Measurements from ENCODE around the gene CRYBG1. TPM values are rescaled to one million over a fixed set of nuclear protein-coding genes. Genes with fewer than 3 reads are reported as not detected.

The CRYBG1 gene
- total RNA-seq, 1 donor from 2014 or later, result 5.8 TPM

DNA sequence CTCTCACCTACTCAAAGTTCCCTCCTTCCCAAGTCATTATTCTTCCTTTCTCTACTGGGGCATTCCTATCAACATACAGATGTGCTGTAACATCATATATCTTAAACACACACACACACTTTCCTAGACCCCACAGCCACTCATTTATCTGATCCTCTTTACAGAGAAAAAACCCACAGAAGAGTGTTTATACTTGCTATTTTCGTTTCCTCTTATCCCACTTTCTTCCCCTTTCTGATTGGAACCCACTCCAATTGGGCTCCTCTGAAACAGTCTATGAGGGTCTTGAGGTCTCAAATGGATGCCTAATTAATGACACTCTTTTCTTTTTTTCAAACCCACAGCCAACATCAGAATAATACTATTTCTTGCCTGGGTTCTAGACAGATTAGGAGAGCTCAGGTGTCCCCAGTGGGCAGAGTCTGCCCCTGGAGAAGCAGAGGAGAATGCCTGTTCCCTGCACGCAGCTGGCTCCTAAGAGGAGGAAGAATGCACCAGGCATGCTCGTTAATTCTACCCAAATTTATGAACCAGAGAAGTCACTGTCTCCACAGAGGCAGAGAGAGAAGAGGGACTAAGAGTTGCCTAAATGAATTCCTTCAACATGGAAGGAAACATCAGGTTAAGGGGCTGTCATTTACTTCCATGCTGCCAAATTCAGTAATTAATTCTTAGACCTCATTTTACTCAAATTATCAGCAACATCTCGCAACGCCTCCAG, 65.9 kb downstream of the CRYBG1 start:
- no peak overlapping the region for H3K27ac Mint-ChIP-seq
- H3K4me1 Mint-ChIP-seq (ENCODE audit: unreplicated experiment), result no peaks in the 10 kb centered on the region
- TF ChIP-seq, protein P1, sequence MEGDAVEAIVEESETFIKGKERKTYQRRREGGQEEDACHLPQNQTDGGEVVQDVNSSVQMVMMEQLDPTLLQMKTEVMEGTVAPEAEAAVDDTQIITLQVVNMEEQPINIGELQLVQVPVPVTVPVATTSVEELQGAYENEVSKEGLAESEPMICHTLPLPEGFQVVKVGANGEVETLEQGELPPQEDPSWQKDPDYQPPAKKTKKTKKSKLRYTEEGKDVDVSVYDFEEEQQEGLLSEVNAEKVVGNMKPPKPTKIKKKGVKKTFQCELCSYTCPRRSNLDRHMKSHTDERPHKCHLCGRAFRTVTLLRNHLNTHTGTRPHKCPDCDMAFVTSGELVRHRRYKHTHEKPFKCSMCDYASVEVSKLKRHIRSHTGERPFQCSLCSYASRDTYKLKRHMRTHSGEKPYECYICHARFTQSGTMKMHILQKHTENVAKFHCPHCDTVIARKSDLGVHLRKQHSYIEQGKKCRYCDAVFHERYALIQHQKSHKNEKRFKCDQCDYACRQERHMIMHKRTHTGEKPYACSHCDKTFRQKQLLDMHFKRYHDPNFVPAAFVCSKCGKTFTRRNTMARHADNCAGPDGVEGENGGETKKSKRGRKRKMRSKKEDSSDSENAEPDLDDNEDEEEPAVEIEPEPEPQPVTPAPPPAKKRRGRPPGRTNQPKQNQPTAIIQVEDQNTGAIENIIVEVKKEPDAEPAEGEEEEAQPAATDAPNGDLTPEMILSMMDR (conservative IDR thresholded peaks at IDR 0.05), result no peak
- no peak for DNase-seq (ENCODE audit: extremely low spot score, unreplicated experiment)
- H3K9me3 Mint-ChIP-seq, result no peaks in the 10 kb centered on the region
- H3K36me3 Mint-ChIP-seq, result no peaks in the 10 kb centered on the region
- H3K27me3 Mint-ChIP-seq, result no peaks in the 10 kb centered on the region
- H3K4me3 Mint-ChIP-seq, result no peak overlapping the region

DNA sequence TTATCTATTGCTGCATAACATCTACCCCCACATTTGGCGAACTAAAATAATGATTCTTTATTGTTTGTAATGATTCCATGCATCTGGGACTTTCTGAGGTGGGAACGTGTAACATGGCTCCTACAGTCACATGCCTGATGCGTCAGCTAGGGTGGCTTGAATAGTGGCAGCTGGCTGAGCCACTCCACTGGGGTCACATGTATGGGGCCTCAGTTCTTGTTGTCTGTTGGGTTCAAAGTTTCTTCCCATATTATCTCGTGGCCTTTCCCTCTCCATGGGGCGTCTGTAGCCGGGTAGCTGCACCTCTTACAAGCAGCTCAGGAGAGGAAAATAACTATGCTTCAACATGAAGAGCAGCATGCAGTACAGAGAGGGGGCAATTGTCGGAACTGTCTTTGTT, 69.9 kb downstream of the CRYBG1 start:
- no peaks in the 10 kb centered on the region for H3K9me3 Mint-ChIP-seq

DNA sequence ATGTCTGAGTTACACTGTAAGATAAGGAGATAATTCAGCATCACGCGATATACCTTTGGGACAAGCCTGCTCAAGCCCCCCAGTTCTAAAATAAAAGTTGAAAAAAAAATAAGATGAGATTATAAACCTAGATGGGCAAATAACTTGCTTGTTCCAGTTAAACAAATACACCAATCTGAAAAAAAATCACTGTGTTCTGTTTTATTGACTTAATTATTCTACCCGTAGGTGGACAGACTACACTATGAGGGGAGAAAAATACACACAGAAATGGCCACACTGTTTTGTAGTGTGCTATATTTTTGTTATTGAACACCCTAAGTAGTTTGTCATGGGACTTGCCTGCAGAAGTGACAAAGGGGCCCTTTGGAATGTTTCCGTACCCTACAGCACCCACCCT, 70.9 kb downstream of the CRYBG1 start:
- Mint-ChIP-seq H3K36me3 (no peaks in the 10 kb centered on the region), H3K27ac (no peak overlapping the region)

More for the DNA sequence above, 69.9 kb downstream of the CRYBG1 start:
- Mint-ChIP-seq H3K27ac (no peak overlapping the region), H3K36me3 (no peaks in the 10 kb centered on the region), H3K27me3 (no peaks in the 10 kb centered on the region), H3K4me1 (ENCODE audit: unreplicated experiment) (no peaks in the 10 kb centered on the region), H3K4me3 (no peak overlapping the region)
- DNase-seq (ENCODE audit: extremely low spot score, unreplicated experiment), result no peak
- TF ChIP-seq, protein P1 (conservative IDR thresholded peaks at IDR 0.05), result no peak

DNA sequence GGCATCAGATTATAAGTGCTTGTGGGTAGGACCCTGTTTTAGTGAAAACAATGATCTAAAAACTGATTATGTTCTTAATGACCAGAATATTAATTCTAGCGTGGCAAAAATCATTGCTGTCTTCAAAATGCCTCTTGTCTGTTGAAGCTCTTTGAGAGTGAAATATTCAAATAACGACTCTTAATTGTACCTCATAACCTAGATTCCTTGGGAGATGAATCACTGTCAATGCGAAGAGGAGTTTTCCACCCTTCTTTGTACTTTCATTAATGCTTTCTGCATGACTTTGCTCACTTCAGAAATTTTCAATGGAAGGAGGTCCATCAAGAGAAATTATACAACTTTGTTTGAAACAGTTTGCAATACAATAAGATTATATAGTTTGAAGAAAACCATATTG, 71.5 kb downstream of the CRYBG1 start:
- TF ChIP-seq, protein P1 (conservative IDR thresholded peaks at IDR 0.05), result no peak
- no peaks in the 10 kb centered on the region for H3K27me3 Mint-ChIP-seq
- DNase-seq (ENCODE audit: extremely low spot score, unreplicated experiment), result no peak
- no peak overlapping the region for H3K27ac Mint-ChIP-seq
- no peaks in the 10 kb centered on the region for H3K9me3 Mint-ChIP-seq
- H3K4me1 Mint-ChIP-seq (ENCODE audit: unreplicated experiment), result no peaks in the 10 kb centered on the region
- no peaks in the 10 kb centered on the region for H3K36me3 Mint-ChIP-seq
- H3K4me3 Mint-ChIP-seq, result no peak overlapping the region

More for the DNA sequence above, 70.9 kb downstream of the CRYBG1 start:
- no peak overlapping the region for H3K4me3 Mint-ChIP-seq
- no peaks in the 10 kb centered on the region for H3K4me1 Mint-ChIP-seq (ENCODE audit: unreplicated experiment)
- H3K9me3 Mint-ChIP-seq, result no peaks in the 10 kb centered on the region
- DNase-seq (ENCODE audit: extremely low spot score, unreplicated experiment), result no peak
- TF ChIP-seq, protein P1 (conservative IDR thresholded peaks at IDR 0.05), result no peak
- H3K27me3 Mint-ChIP-seq, result no peaks in the 10 kb centered on the region

DNA sequence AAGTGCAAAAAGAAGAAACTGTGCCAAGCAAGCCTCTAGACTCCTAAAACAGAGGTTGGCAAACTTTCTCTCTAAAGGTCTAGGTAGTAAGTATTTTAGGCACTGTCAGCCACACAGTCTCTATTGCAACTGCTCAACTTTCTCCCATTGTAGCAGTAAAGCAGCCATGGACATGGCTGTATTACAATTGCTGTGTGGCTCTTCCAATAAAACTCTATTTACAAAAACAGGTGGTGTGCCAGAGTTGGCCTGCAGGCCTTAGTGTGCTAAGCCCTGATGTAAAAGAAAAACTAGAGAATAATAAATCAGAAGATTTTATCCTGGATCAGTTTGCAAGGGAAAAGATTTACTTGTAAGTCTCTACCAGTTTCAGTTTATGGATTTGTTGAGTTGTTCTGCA, 74.0 kb downstream of the CRYBG1 start:
- TF ChIP-seq, protein P1 (conservative IDR thresholded peaks at IDR 0.05), result no peak
- H3K27ac Mint-ChIP-seq, result no peak overlapping the region
- H3K27me3 Mint-ChIP-seq, result no peaks in the 10 kb centered on the region
- no peaks in the 10 kb centered on the region for H3K36me3 Mint-ChIP-seq
- no peaks in the 10 kb centered on the region for H3K9me3 Mint-ChIP-seq
- no peak overlapping the region for H3K4me3 Mint-ChIP-seq
- no peak for DNase-seq (ENCODE audit: extremely low spot score, unreplicated experiment)
- no peaks in the 10 kb centered on the region for H3K4me1 Mint-ChIP-seq (ENCODE audit: unreplicated experiment)

All from type B pancreatic cell (in vitro differentiated cells).